Smooth muscle cell of the brain vasculature (primary cell): ENCODE results near the gene CTNNA2.

ENCODE experiments used
- DNase-seq: peaks from one replicate; pipeline ENCODE4 v3.0.0-alpha.2; 2012; ENCODE audit warnings: low read depth, low spot score

CTNNA2 gene

GRCh38 chr2:79612999-79613398 is 100.1 kb downstream of the CTNNA2 start:
- no peak for DNase-seq

GRCh38 chr2:79619442-79619841 is 106.6 kb downstream of the CTNNA2 start:
- no peak for DNase-seq

- no peak for DNase-seq
Measured at GRCh38 chr2:79619976-79620375, 107.1 kb downstream of the CTNNA2 start.

- no peak for DNase-seq
Measured at GRCh38 chr2:79620679-79621078, 107.8 kb downstream of the CTNNA2 start.

GRCh38 chr2:79621252-79621651 is 108.4 kb downstream of the CTNNA2 start:
- no peak for DNase-seq

GRCh38 chr2:79621755-79622154 is 108.9 kb downstream of the CTNNA2 start:
- no peak for DNase-seq

GRCh38 chr2:79622508-79622907 is 109.7 kb downstream of the CTNNA2 start:
- DNase-seq: no peak

- no peak for DNase-seq
Measured at GRCh38 chr2:79627237-79627636, 114.4 kb downstream of the CTNNA2 start.

GRCh38 chr2:79630060-79630459 is 117.2 kb downstream of the CTNNA2 start:
- DNase-seq: no peak

- DNase-seq: no peak
Measured at GRCh38 chr2:79630972-79631557, 118.2 kb downstream of the CTNNA2 start.

- no peak for DNase-seq
Measured at GRCh38 chr2:79638410-79638809, 125.6 kb downstream of the CTNNA2 start.

GRCh38 chr2:79638954-79639353 is 126.1 kb downstream of the CTNNA2 start:
- DNase-seq: no peak

- no peak for DNase-seq
Measured at GRCh38 chr2:79640001-79640400, 127.2 kb downstream of the CTNNA2 start.

- no peak for DNase-seq
Measured at GRCh38 chr2:79649531-79649930, 136.7 kb downstream of the CTNNA2 start.

GRCh38 chr2:79660557-79660956 is 147.7 kb downstream of the CTNNA2 start:
- DNase-seq: no peak

GRCh38 chr2:79665091-79665490 is 152.2 kb downstream of the CTNNA2 start:
- no peak for DNase-seq

- no peak for DNase-seq
Measured at GRCh38 chr2:79666430-79666829, 153.6 kb downstream of the CTNNA2 start.

- no peak for DNase-seq
Measured at GRCh38 chr2:79669714-79670113, 156.9 kb downstream of the CTNNA2 start.

GRCh38 chr2:79670198-79670597 is 157.3 kb downstream of the CTNNA2 start:
- DNase-seq: no peak

GRCh38 chr2:79686884-79687283 is 174.0 kb downstream of the CTNNA2 start:
- DNase-seq: no peak

- no peak for DNase-seq
Measured at GRCh38 chr2:79695248-79695647, 182.4 kb downstream of the CTNNA2 start.

- no peak for DNase-seq
Measured at GRCh38 chr2:79697200-79697599, 184.3 kb downstream of the CTNNA2 start.

- DNase-seq: no peak
Measured at GRCh38 chr2:79700651-79701050, 187.8 kb downstream of the CTNNA2 start.

- no peak for DNase-seq
Measured at GRCh38 chr2:79702905-79703304, 190.1 kb downstream of the CTNNA2 start.
